IMR-90 (cell line): ENCODE results near the gene TSPAN17. TPM values are rescaled to one million over a fixed set of nuclear protein-coding genes. Genes with fewer than 3 reads are reported as not detected.

Experiments used
- ATAC-seq: fragments of 200-7000 bp; cut with Tn5 transposase; 2 replicates; pipeline ENCODE4 v1.9.1; 2020; ENCODE audit warnings: low read depth, mild to moderate bottlenecking, moderate library complexity
- BruUV-seq: library from RNA; stranded (reverse); fragments of 400-500 nt; replicated peaks from 2 replicates; lab custom pipeline; 2021; lab: Mats Ljungman, UMichigan
- CTCF ChIA-PET: fragments of 300-600 bp; formaldehyde crosslinking; extraction: SDS; loops from one replicate; lab custom pipeline; 2021; ENCODE audit warnings: antibody characterized with exemption; lab: Yijun Ruan, JAX
- POLR2A ChIA-PET: fragments of 300-600 bp; sonication (Branson Sonifier 250); formaldehyde crosslinking; loops from one replicate; lab custom pipeline; 2022; ENCODE audit warnings: antibody characterized with exemption; ENCODE audit not compliant: unreplicated experiment; lab: Charles Lee
- DNase-seq: peaks from one replicate; pipeline ENCODE4 v3.0.0; 2013
- H2AFZ ChIP-seq: replicated peaks from 2 replicates; pipeline ENCODE3; 2013; ENCODE audit warnings: low read length, mild to moderate bottlenecking; ENCODE audit not compliant: poor library complexity
- H2AK5ac ChIP-seq: 2 replicates; pipeline ENCODE4 v1.6.1; 2013; ENCODE audit warnings: low read depth, low read length, inconsistent platforms
- H2AK9ac ChIP-seq: replicated peaks from 2 replicates; pipeline ENCODE3; 2013; ENCODE audit warnings: mild to moderate bottlenecking, low read depth, low read length, moderate library complexity; ENCODE audit not compliant: poor library complexity
- H2BK120ac ChIP-seq: 2 replicates; pipeline ENCODE4 v1.6.1; 2013; ENCODE audit warnings: low read depth, low read length, inconsistent platforms
- H2BK15ac ChIP-seq: 3 replicates; pipeline ENCODE4 v1.6.1; 2013; ENCODE audit warnings: low read depth, low read length, inconsistent platforms
- H2BK20ac ChIP-seq: 2 replicates; pipeline ENCODE4 v1.6.1; 2013; ENCODE audit warnings: low read depth, mild to moderate bottlenecking, inconsistent platforms, low read length, moderate library complexity
- H2BK5ac ChIP-seq: 2 replicates; pipeline ENCODE4 v1.6.1; 2013; ENCODE audit warnings: mild to moderate bottlenecking, low read depth, low read length, inconsistent platforms; ENCODE audit not compliant: poor library complexity, severe bottlenecking
- H3K14ac ChIP-seq: replicated peaks from 2 replicates; pipeline ENCODE4 v1.6.1; 2013; ENCODE audit warnings: low read depth, low read length, inconsistent platforms
- H3K18ac ChIP-seq: 2 replicates; pipeline ENCODE4 v1.6.1; 2013; ENCODE audit warnings: low read depth, low read length, control low read depth
- H3K23ac ChIP-seq: 2 replicates; pipeline ENCODE4 v1.6.1; 2013; ENCODE audit warnings: low read depth, low read length, inconsistent platforms
- H3K27ac ChIP-seq: 2 replicates; pipeline ENCODE4 v1.5.1; 2013; ENCODE audit warnings: mild to moderate bottlenecking, control low read depth, low read length; ENCODE audit not compliant: insufficient read depth
- H3K27me3 ChIP-seq: 2 replicates; pipeline ENCODE4 v1.6.1; 2013; ENCODE audit warnings: low read length; ENCODE audit not compliant: control insufficient read depth, insufficient read depth
- H3K36me3 ChIP-seq: 2 replicates; pipeline ENCODE4 v1.6.1; 2013; ENCODE audit warnings: low read length, mixed read lengths; ENCODE audit not compliant: control insufficient read depth, insufficient read depth
- H3K4ac ChIP-seq: 2 replicates; pipeline ENCODE4 v1.6.1; 2013; ENCODE audit warnings: low read depth, low read length, inconsistent platforms
- H3K4me1 ChIP-seq: 2 replicates; pipeline ENCODE4 v1.6.1; 2013; ENCODE audit warnings: low read length, mixed read lengths; ENCODE audit not compliant: control insufficient read depth, insufficient read depth
- H3K4me2 ChIP-seq: 2 replicates; pipeline ENCODE4 v1.6.1; 2013; ENCODE audit warnings: low read depth, mild to moderate bottlenecking, control low read depth, low read length, moderate library complexity
- H3K4me3 ChIP-seq: 2 replicates; pipeline ENCODE4 v1.5.1; 2013; ENCODE audit warnings: low read depth, mild to moderate bottlenecking, control low read depth, low read length, moderate library complexity; ENCODE audit not compliant: insufficient read depth
- H3K56ac ChIP-seq: 2 replicates; pipeline ENCODE4 v1.6.1; 2013; ENCODE audit warnings: low read length, inconsistent platforms; ENCODE audit not compliant: insufficient read depth; ENCODE audit errors: extremely low read depth
- H3K79me1 ChIP-seq, 2 experiments: 2 replicates each; pipeline ENCODE4 v1.6.1; 2013; ENCODE audit warnings: low read length in 2 of 2, inconsistent platforms in 1 of 2, low read depth in 1 of 2
- H3K9ac ChIP-seq: 2 replicates; pipeline ENCODE4 v1.6.1; 2013; ENCODE audit warnings: low read depth, low read length, control low read depth
- H3K9me1 ChIP-seq: 2 replicates; pipeline ENCODE4 v1.6.1; 2013; ENCODE audit warnings: low read length, inconsistent platforms; ENCODE audit not compliant: insufficient read depth
- H3K9me3 ChIP-seq: 2 replicates; pipeline ENCODE4 v1.6.1; 2013; ENCODE audit warnings: low read length; ENCODE audit not compliant: control insufficient read depth, insufficient read depth
- H4K20me1 ChIP-seq: 2 replicates; pipeline ENCODE4 v1.6.1; 2013; ENCODE audit warnings: low read length, inconsistent platforms; ENCODE audit not compliant: insufficient read depth
- H4K5ac ChIP-seq: 2 replicates; pipeline ENCODE4 v1.6.1; 2013; ENCODE audit warnings: mild to moderate bottlenecking, low read depth, low read length, control low read depth
- H4K8ac ChIP-seq, 2 experiments: 2 replicates each; pipeline ENCODE4 v1.6.1; 2013; ENCODE audit warnings: low read depth in 2 of 2, low read length in 2 of 2, control low read depth in 1 of 2, inconsistent platforms in 1 of 2
- H4K91ac ChIP-seq: 2 replicates; pipeline ENCODE4 v1.6.1; 2013; ENCODE audit warnings: low read depth, low read length, inconsistent platforms; ENCODE audit not compliant: insufficient read depth
- BHLHE40 ChIP-seq: fragments of 150-350 bp; IDR thresholded peaks from 2 replicates; pipeline ENCODE4 v1.6.1; 2016; ENCODE audit warnings: mild to moderate bottlenecking, low read depth, low read length
- SMC3 ChIP-seq: fragments of 150-350 bp; IDR thresholded peaks from 2 replicates; pipeline ENCODE4 v1.6.1; 2016; ENCODE audit warnings: low read depth, mild to moderate bottlenecking, antibody characterized with exemption, low read length, moderate library complexity
- WGBS, 2 experiments: methylation state at CpG; one replicate each; pipeline versions ENCODE4 v1.1.5 to v1.1.7; 2013; ENCODE audit warnings: missing lambda C conversion rate in 2 of 2; ENCODE audit not compliant: insufficient read length in 1 of 2; ENCODE audit errors: extremely low coverage in 2 of 2; 5-methylcytosine and 5-hydroxymethylcytosine counted together
- dilution Hi-C: fragments of 300-500 bp; cut with HindIII; formaldehyde crosslinking; loops from one replicate; pipeline ENCODE4 v1.14.3; 2018; ENCODE audit warnings: low sequenced_read_pairs; ENCODE audit not compliant: unreplicated experiment
- in situ Hi-C: fragments of 300-500 bp; cut with MboI; formaldehyde crosslinking; loops from 3 replicates; pipeline ENCODE4 v1.14.3; 2019; ENCODE audit warnings: low sequenced_read_pairs, inconsistent platforms, mixed read lengths
- intact Hi-C: fragments of 100-400 bp; cut with micrococcal nuclease; formaldehyde crosslinking; loops from 2 replicates; pipeline ENCODE4 v1.10.0; 2022
- polyA plus RNA-seq, 3 experiments: library from polyadenylated mRNA; depleted of rRNA; stranded (reverse); fragments of >200 nt; gene quantifications; 2 replicates each; pipeline ENCODE4 v1.2.3, GENCODE V29; 2012; ENCODE audit warnings: low replicate concordance in 1 of 3
- total RNA-seq: library from RNA; depleted of rRNA; stranded (reverse); fragments of >200 nt; gene quantifications from 2 replicates; pipeline ENCODE4 v1.2.3, GENCODE V29; 2012
- TF ChIP-seq, protein P1 (sequence below): conservative IDR thresholded peaks from 2 replicates; pipeline ENCODE4 v1.5.1; 2012; ENCODE audit warnings: mild to moderate bottlenecking, low read depth, low read length, improper control_type of control experiment
- TF ChIP-seq, protein P2 (sequence below): fragments of 150-350 bp; IDR thresholded peaks from 2 replicates; pipeline ENCODE4 v1.6.1; 2016; ENCODE audit warnings: low read depth, mild to moderate bottlenecking, low read length, moderate library complexity, borderline replicate concordance

The TSPAN17 gene
- total and polyA plus RNA-seq, 2 of the 4 experiments (the other 2 are of a cell fraction): 34.2 to 41.6 TPM

DNA sequence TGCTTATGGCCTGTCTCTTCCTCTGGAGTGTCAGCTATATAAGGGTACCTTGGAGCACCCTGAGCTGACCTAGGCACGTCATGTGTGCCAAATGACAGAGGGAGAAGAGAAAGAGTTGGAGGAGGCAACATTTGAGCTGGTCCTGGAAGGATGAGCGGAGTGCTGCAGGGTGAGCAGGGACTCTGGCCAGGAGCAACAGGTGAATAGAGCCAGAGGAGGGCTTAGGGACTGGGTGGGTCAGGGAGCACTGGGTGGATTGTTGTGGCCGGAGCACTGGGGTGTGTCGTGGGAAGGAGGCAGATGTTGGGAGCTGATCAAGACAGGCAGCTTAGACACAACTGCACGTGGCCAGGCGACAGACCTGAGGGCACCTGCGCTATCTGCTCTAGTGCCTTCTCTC, 43.6 kb downstream of the TSPAN17 start:
- ChIA-PET POLR2A (no interaction called here), CTCF (no interaction called here)
- BruUV-seq: no TSS peak
- Histone ChIP-seq H4K8ac (no peak overlapping the region), H2BK20ac (no peak overlapping the region), H4K20me1 (no peaks in the 10 kb centered on the region), H3K36me3 (no peaks in the 10 kb centered on the region), H3K9me1 (no peaks in the 10 kb centered on the region), H3K9ac (no peak overlapping the region), H3K56ac (no peak overlapping the region), H3K27me3 (peaks cover 58% of the 10 kb centered on the region), H2AK9ac (no peak overlapping the region), H3K23ac (no peak overlapping the region), H3K4me2 (no peak overlapping the region), H3K4ac (no peak overlapping the region), H2BK5ac (no peak overlapping the region), H3K27ac (no peak overlapping the region), H2BK120ac (no peak overlapping the region), H2BK15ac (no peak overlapping the region), H3K4me3 (no peak overlapping the region), H4K5ac (no peak overlapping the region), H3K14ac (no peak overlapping the region), H3K9me3 (peaks cover 4% of the 10 kb centered on the region; the same call in 1 of the 2 replicates), H4K91ac (no peak overlapping the region), H3K18ac (no peak overlapping the region), H3K79me1 (no peaks in the 10 kb centered on the region), H2AK5ac (no peak overlapping the region), H3K4me1 (no peaks in the 10 kb centered on the region), H2AFZ (no peak overlapping the region)
- intact Hi-C loops (no loop called here), dilution Hi-C loops (no loop called here), in situ Hi-C loops (no loop called here)
- ATAC-seq: no peak
- no peak for DNase-seq
- 56% methylated on average over 4 of the region's 7 CpGs; no CpG with 5 or more reads in 1 of the 2 experiments for WGBS, 2 experiments
- TF ChIP-seq, protein P1, sequence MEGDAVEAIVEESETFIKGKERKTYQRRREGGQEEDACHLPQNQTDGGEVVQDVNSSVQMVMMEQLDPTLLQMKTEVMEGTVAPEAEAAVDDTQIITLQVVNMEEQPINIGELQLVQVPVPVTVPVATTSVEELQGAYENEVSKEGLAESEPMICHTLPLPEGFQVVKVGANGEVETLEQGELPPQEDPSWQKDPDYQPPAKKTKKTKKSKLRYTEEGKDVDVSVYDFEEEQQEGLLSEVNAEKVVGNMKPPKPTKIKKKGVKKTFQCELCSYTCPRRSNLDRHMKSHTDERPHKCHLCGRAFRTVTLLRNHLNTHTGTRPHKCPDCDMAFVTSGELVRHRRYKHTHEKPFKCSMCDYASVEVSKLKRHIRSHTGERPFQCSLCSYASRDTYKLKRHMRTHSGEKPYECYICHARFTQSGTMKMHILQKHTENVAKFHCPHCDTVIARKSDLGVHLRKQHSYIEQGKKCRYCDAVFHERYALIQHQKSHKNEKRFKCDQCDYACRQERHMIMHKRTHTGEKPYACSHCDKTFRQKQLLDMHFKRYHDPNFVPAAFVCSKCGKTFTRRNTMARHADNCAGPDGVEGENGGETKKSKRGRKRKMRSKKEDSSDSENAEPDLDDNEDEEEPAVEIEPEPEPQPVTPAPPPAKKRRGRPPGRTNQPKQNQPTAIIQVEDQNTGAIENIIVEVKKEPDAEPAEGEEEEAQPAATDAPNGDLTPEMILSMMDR: no peak
- TF ChIP-seq SMC3 (no peak), BHLHE40 (no peak)
- TF ChIP-seq, protein P2, sequence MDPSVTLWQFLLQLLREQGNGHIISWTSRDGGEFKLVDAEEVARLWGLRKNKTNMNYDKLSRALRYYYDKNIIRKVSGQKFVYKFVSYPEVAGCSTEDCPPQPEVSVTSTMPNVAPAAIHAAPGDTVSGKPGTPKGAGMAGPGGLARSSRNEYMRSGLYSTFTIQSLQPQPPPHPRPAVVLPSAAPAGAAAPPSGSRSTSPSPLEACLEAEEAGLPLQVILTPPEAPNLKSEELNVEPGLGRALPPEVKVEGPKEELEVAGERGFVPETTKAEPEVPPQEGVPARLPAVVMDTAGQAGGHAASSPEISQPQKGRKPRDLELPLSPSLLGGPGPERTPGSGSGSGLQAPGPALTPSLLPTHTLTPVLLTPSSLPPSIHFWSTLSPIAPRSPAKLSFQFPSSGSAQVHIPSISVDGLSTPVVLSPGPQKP: no peak
